RWPE1 (cell line): ENCODE measurements around the gene ERH.

Experiments used
- CTCF ChIA-PET: fragments of 350-600 bp; sonication (Branson Sonifier 250); formaldehyde crosslinking; extraction: SDS; loops from one replicate; lab custom pipeline; 2021; lab: Yijun Ruan, JAX
- POLR2A ChIA-PET: fragments of 400-600 bp; formaldehyde crosslinking; extraction: SDS; loops from one replicate; lab custom pipeline; 2020; ENCODE audit warnings: antibody characterized with exemption; ENCODE audit not compliant: low non-redundant PET; lab: Yijun Ruan, JAX
- DNase-seq: peaks from one replicate; pipeline ENCODE4 v3.0.0; 2012; ENCODE audit warnings: low spot score
- H3K27ac ChIP-seq: fragments of 450-650 bp; 2 replicates; pipeline ENCODE4 v1.5.1; 2017
- CTCF ChIP-seq: fragments of 450-650 bp; conservative IDR thresholded peaks from 2 replicates; pipeline ENCODE4 v1.5.1; 2017; ENCODE audit warnings: low read depth, mild to moderate bottlenecking

Gene ERH

GRCh38 chr14:69363964-69364363 lies 34.1 kb downstream of the ERH start:
- CTCF ChIA-PET = interaction anchor here (0.6 to 0.7 kb wide), 2 partner anchors 47 to 125 kb away, joined by 3 read pairs; no protein-coding TSS in a partner anchor
- no peak overlapping the region for H3K27ac ChIP-seq
- POLR2A ChIA-PET = no interaction called here
- no peak for TF ChIP-seq CTCF
- DNase-seq = no peak

- ChIA-PET POLR2A (no interaction called here), CTCF (interaction anchor here (0.6 kb wide), 1 partner anchor 53 kb away, joined by 3 read pairs; no protein-coding TSS in a partner anchor)
- no peak for DNase-seq
Measured at GRCh38 chr14:69363055-69363454, 35.0 kb downstream of the ERH start.

GRCh38 chr14:69360438-69361108 lies 37.5 kb downstream of the ERH start:
- DNase-seq = no peak
- ChIA-PET CTCF (no interaction called here), POLR2A (no interaction called here)
- TF ChIP-seq CTCF = no peak
- no peak overlapping the region for H3K27ac ChIP-seq

More at GRCh38 chr14:69363055-69363454, 35.0 kb downstream of the ERH start:
- H3K27ac ChIP-seq = no peak overlapping the region
- no peak for TF ChIP-seq CTCF

GRCh38 chr14:69358966-69359365 lies 39.1 kb downstream of the ERH start:
- no peak for DNase-seq
- ChIA-PET POLR2A (no interaction called here), CTCF (interaction anchor here (0.6 kb wide), 1 partner anchor 492 kb away, joined by 3 read pairs; no protein-coding TSS in a partner anchor)
- TF ChIP-seq CTCF = no peak
- H3K27ac ChIP-seq = no peak overlapping the region

GRCh38 chr14:69358233-69358963 lies 39.7 kb downstream of the ERH start:
- no peak overlapping the region for H3K27ac ChIP-seq
- ChIA-PET CTCF (interaction anchor here (0.7 kb wide), 1 partner anchor 70 kb away, joined by 3 read pairs; no protein-coding TSS in a partner anchor), POLR2A (no interaction called here)
- no peak for TF ChIP-seq CTCF
- DNase-seq = no peak

- DNase-seq = no peak
- ChIA-PET CTCF (interaction anchor here (0.7 kb wide), 1 partner anchor 69 kb away, joined by 3 read pairs; no protein-coding TSS in a partner anchor), POLR2A (no interaction called here)
- H3K27ac ChIP-seq = no peak overlapping the region
- TF ChIP-seq CTCF = no peak
Measured at GRCh38 chr14:69357544-69358200, 40.4 kb downstream of the ERH start.
